ENCODE results near the gene THSD7A.

Gene THSD7A

DNA sequence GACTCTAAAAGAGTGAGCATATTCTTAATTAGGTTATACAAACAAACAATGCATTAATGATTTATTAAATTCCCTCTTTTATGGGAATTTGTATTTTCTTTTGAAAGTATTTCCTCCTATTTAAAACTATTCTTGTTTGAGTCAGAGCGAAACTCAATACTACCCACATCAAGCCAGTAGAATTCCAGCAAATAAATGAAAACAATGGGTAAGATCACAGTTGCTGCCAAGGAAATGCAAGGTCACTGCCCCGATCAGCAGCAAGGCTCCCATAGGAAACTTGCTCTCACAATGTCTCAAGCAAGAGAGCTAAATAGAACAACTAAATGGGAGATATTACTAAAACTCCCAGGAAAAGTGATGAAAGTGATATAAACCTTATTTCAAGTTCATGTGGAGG lies 206.3 kb downstream of the THSD7A start:
- DNase-seq = no peak

GRCh38 chr7:11623093-11623678 lies 208.8 kb downstream of the THSD7A start:
- no peak for DNase-seq

GRCh38 chr7:11620406-11621253 lies 211.4 kb downstream of the THSD7A start:
- no peak for DNase-seq

DNA sequence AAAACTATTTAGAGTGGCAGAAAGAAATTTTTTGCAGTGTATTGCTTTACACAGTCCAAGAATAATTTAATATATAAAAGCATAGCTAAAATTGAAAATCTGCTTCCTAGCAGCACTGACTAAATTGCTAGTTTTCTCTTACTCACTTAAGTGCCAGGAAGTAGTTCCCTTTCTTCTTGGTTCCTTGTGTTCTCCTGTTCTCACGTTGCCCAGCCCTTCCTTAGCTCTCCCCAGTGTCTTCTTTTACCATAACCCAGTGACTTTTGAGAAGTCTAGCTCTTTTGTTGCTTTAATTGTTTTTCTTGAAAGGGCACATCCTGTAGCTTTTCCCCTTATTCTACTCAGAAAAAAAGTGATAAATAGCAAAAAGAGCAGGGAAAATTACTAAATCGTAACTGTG lies 215.5 kb downstream of the THSD7A start:
- no peak for DNase-seq

- no peak for DNase-seq
Observed at GRCh38 chr7:11615174-11615573, 216.8 kb downstream of the THSD7A start.

DNA sequence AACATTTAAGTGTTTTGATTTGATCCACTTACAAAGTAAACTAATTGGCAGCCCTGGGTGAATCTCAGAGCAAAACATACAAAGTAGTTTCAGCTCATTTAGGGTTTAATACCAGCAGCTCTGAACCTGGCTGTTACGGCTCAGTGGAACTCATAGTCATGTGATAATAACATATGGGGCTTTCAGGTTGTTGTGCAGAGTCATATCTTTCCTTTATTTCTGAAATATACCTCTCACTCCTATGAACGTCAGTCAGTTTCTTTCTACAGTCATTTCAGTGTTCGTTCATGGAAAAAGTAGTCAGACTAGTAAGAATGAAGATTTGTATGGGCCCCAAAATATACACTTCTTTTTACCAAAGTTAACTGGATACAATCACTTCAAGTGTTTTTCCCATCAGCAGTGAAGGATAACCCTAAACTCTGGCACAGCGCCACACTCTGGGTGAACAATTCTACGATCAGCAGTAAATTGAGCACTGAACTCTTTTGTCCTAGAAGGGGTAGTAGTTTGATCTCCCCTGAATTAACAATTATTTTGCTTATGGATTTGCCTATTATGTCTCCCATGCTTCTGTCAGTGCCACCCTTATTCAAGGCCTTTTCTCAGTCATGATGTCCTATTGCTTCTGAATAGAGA lies 218.6 kb downstream of the THSD7A start:
- no peak for DNase-seq

DNA sequence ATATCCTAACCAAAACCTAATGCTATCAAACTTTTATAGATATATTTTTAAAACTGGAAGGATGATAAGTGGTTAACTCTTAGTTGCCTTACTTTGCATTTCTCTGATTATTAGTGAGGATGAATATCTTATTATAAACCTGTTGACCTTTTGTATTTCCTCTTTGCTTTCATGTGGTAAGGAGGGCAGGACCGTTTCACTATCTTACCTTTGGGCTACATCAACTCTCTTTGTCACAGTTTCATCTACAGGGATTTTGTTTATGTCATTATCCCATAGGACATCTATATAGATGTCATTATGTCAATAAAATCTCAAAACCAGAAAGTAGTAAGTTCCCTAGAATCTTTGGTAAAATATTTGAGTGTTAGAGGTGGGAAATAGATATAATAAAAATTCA lies 219.3 kb downstream of the THSD7A start:
- no peak for DNase-seq

GRCh38 chr7:11609096-11609670 lies 222.8 kb downstream of the THSD7A start:
- no peak for DNase-seq

DNA sequence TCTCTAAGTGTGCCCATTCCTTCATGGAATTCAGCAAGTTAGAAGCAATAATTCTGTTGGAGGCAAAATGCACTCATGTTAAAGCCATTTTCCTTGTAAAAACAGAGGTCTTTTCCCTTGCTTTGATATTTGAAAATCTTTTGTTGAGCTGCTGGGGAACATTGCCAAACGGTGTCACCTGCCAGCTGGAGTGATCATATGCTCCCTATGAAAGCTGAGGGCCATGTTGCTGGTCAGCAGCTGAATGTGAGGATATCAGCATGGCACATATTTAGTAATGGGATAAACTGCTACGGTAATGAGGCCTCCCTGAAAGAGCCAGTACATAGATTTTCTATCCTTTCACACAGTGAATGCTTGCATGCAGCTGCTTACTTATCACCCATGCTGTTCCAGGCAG lies 224.3 kb downstream of the THSD7A start:
- peak; percentile 49 for DNase-seq

- DNase-seq = no peak
Observed at GRCh38 chr7:11605749-11606148, 226.2 kb downstream of the THSD7A start.

GRCh38 chr7:11604505-11604904 lies 227.5 kb downstream of the THSD7A start:
- no peak for DNase-seq

DNA sequence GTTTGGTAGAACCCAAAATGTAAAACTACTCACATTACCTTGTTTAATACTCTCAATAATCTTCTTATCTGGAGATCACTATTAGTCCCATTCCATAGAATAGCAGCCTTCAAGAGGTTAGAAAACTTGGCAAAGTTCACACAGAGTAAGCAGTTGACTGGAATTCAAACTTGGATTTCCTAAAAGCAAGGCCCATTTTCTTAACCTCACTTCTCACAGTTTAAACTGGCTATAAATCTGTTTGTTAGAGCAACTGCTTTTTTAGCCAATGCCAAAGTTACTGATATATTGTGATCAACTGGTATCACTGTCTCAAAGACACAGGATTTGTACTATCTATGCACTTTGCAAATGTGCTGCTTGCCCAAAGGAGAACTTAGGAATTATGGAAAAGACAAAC lies 230.2 kb downstream of the THSD7A start:
- no peak for DNase-seq

DNA sequence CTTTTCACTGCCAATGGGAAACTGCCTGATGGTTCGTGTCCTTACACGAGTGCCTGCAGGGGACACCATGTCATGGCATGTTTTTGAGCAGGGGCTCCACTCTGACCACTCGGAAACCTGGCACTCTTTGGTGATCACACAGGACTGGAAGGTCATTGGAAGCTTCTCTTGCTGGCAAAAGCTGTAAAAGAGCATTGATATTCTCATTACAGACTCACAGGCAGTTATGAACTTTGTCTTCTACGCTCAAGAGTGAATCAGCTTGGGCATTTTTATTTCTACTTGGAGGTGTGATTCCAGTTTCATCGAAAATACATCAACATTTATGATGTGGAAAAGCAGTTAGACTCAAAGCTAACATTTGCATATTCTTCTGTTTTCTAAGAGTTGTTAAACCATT lies 238.7 kb downstream of the THSD7A start:
- no peak for DNase-seq

DNA sequence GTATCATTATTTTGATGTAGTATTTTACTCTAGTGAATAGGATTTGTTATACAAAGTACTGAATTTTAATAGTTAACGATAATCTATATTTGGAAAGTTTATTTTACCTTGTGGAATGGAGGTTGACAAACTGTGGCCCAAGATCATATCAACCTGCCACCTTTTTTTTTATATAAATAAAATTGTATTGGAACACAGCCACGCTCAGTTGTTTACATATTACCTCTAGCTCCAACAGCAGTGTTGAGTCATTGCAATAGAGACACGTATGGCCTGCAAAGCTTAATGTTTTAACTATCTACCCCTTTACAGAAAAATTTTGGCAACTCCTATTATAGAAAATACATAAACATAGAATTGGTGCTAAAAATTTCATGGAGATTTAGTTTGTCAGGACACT lies 239.3 kb downstream of the THSD7A start:
- no peak for DNase-seq

GRCh38 chr7:11591943-11592342 lies 240.1 kb downstream of the THSD7A start:
- DNase-seq = no peak

- DNase-seq = no peak
Observed at GRCh38 chr7:11591055-11591633, 240.9 kb downstream of the THSD7A start.

GRCh38 chr7:11589251-11589650 lies 242.7 kb downstream of the THSD7A start:
- no peak for DNase-seq

GRCh38 chr7:11587814-11588213 lies 244.2 kb downstream of the THSD7A start:
- no peak for DNase-seq

DNA sequence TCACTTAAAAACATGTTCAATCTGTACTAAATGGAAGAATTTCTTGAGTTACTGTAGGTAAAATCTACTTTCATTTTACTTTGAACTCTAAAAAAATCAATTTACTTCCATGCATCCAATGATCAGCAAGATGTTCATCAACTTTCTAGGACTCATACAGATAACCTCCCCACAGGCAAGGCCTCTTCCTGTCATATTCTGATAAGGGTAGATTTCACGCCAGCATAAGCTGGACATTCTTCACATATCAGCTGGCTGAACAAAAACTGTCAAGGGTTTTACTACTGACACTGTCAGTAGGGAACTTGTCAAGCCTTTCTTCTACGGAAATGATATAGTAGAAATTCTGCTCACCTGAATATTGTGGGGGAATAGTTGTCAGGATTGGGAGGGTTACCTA lies 244.9 kb downstream of the THSD7A start:
- no peak for DNase-seq

DNA sequence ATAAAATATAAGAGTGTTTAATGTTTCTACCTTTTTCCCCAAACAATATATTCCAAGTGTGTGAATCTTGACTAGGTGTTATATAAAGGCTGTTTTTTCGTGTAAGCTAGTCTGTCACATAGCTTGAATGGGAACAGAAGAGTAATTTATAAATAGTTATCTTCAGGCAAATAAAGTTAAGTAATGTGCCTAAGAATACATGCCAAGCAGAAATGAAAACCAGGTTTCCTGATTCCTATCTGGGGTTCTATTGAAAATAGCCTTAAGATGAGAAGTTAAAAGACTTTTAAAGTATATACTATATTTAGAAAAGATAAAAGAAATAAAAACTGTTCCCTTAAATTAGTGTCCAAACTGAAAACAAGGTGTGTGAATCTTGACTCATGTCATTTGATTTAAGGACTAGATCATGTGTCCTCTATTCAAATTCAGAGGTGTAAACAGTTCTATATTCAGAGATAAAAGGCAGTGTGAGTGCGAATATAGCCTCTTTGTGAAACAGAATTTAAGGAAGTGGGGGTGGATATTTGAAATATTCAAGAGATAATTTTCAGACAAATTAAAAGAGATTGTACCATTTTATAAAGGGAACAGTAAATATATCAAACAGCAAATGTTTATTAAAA lies 247.5 kb downstream of the THSD7A start:
- DNase-seq = no peak

DNA sequence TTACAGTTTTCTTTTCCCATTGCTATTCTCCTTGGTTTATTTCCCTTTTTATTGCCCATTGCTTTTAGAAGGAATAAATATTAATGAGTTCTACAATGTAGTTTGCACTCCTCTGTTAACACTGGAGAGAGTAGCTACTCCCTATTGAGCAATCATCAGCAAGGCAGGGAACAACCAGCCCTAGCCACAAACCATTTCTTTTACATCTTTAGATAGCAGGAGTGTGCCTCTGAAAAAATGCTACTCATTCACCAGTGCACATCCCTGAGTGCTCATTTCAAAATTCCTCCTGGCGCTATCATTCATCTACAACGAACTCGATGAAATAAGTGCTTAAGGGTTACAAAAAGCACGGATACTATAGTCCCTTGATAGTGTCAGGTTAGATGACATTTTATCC lies 252.9 kb downstream of the THSD7A start:
- DNase-seq = no peak

DNA sequence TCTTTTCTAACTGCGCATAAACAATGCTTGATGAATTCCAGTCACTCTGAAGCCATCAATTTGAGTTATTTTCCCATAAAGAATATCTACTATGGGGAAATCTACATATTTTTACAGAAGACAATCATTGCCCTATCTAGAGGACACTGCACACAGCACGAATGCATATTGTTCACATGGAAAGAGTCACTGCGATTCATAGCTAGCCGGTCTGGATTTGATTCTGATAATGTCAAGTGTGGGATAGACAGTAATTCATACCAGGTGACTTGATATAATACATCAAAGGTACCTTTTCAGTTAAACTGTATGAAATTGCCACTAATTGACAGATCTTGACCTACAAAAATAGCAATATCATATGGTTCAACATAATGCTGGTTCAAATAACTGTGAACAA lies 255.7 kb downstream of the THSD7A start:
- no peak for DNase-seq

Measured in right hindlimb (tissue), 1 donor.